B cell (primary cell): ENCODE data around the gene ZPBP2. TPM values are rescaled to one million over a fixed set of nuclear protein-coding genes. Genes with fewer than 3 reads are reported as not detected.

Source experiments
- ATAC-seq: fragments of 200-7000 bp; cut with Tn5 transposase; one replicate; pipeline ENCODE4 v1.10.0; 2021; ENCODE audit warnings: low read depth, mild to moderate bottlenecking, moderate number of reproducible peaks, moderate library complexity
- CTCF ChIA-PET: fragments of 350-600 bp; sonication (Branson Sonifier 250); formaldehyde crosslinking; loops from one replicate; lab custom pipeline; 2021; ENCODE audit warnings: antibody characterized with exemption, inconsistent platforms; lab: Charles Lee
- POLR2A ChIA-PET: fragments of 350-600 bp; sonication (Branson Sonifier 250); formaldehyde crosslinking; loops from one replicate; lab custom pipeline; 2021; ENCODE audit warnings: antibody characterized with exemption; lab: Charles Lee
- DNase-seq: peaks from one replicate; pipeline ENCODE4 v3.0.0; 2013
- H2AFZ ChIP-seq: 2 replicates; pipeline ENCODE4 v1.6.1; 2012; ENCODE audit warnings: mild to moderate bottlenecking, low read depth, low read length; ENCODE audit not compliant: insufficient read depth, poor library complexity, severe bottlenecking
- H3K27ac ChIP-seq, 2 donors: 1 replicate in 1 of 2; 2 replicates in 1 of 2; pipeline ENCODE4 v1.5.1; 2012 to 2013; ENCODE audit warnings: low read length in 2 of 2, mild to moderate bottlenecking in 2 of 2, moderate library complexity in 1 of 2
- H3K27me3 ChIP-seq, 4 experiments: fragments of 200-600 bp in 1 of 4; sonication (generic) in 1 of 4; replicated peaks in 1 of 4; 1 replicate in 2 of 4; 2 replicates in 2 of 4; pipeline versions ENCODE4 v1.6.1 to v1.7.0; 2013 to 2016; ENCODE audit warnings: low read length in 3 of 4, mild to moderate bottlenecking in 2 of 4, mixed read lengths in 1 of 4, moderate library complexity in 1 of 4; ENCODE audit not compliant: insufficient read depth in 4 of 4, control insufficient read depth in 3 of 4; ENCODE audit errors: control extremely low read depth in 1 of 4
- H3K36me3 ChIP-seq, 2 experiments: replicated peaks in 1 of 2; 1 replicate in 1 of 2; 2 replicates in 1 of 2; pipeline versions ENCODE4 v1.6.1 to v1.7.1; 2013; ENCODE audit warnings: low read length in 1 of 2; ENCODE audit not compliant: insufficient read depth in 2 of 2, control insufficient read depth in 1 of 2; ENCODE audit errors: control extremely low read depth in 1 of 2, extremely low read depth in 1 of 2
- H3K4me1 ChIP-seq, 2 donors: fragments of 200-600 bp in 1 of 2; sonication (generic) in 1 of 2; 1 replicate in 1 of 2; 2 replicates in 1 of 2; pipeline versions ENCODE4 v1.5.1 to v1.6.1; 2013 to 2017; ENCODE audit warnings: low read length in 2 of 2; ENCODE audit not compliant: control insufficient read depth in 2 of 2, insufficient read depth in 2 of 2
- H3K4me2 ChIP-seq: replicated peaks from 2 replicates; pipeline ENCODE3; 2012; ENCODE audit warnings: mild to moderate bottlenecking, low read depth, low read length; ENCODE audit not compliant: poor library complexity, severe bottlenecking
- H3K4me3 ChIP-seq, 5 experiments: fragments of 200-600 bp in 1 of 5; sonication (generic) in 1 of 5; 1 replicate in 3 of 5; 2 replicates in 2 of 5; pipeline versions ENCODE4 v1.5.1 to v1.7.0; 2011 to 2016; ENCODE audit warnings: low read length in 4 of 5, mild to moderate bottlenecking in 4 of 5, low read depth in 2 of 5, control low read depth in 1 of 5, moderate library complexity in 1 of 5; ENCODE audit not compliant: insufficient read depth in 1 of 5; ENCODE audit errors: control extremely low read depth in 1 of 5, extremely low read depth in 1 of 5
- H3K79me2 ChIP-seq: fragments of 200-600 bp; sonication (generic); one replicate; pipeline ENCODE4 v1.6.0; 2016; ENCODE audit warnings: low read length; ENCODE audit not compliant: control insufficient read depth, insufficient read depth
- H3K9ac ChIP-seq: fragments of 200-600 bp; sonication (generic); 2 replicates; pipeline ENCODE4 v1.6.1; 2017; ENCODE audit warnings: mild to moderate bottlenecking, low read length, moderate library complexity
- H3K9me3 ChIP-seq, 3 donors: one replicate each; pipeline versions ENCODE4 v1.6.1 to v1.7.1; 2013; ENCODE audit warnings: low read length in 2 of 3; ENCODE audit not compliant: control insufficient read depth in 2 of 3, insufficient read depth in 1 of 3; ENCODE audit errors: control extremely low read depth in 1 of 3
- H4K20me1 ChIP-seq: 2 replicates; pipeline ENCODE4 v1.6.0; 2012; ENCODE audit warnings: mild to moderate bottlenecking, low read length; ENCODE audit not compliant: insufficient read depth, control insufficient read depth, poor library complexity, severe bottlenecking
- H3K27ac Mint-ChIP-seq: one replicate; pipeline ENCODE4 v1.8.0; 2021; ENCODE audit warnings: mixed read lengths
- H3K27me3 Mint-ChIP-seq: one replicate; pipeline ENCODE4 v1.8.0; 2021; ENCODE audit warnings: mixed read lengths
- H3K4me1 Mint-ChIP-seq: one replicate; pipeline ENCODE4 v1.8.0; 2021; ENCODE audit warnings: mixed read lengths
- H3K4me3 Mint-ChIP-seq: one replicate; pipeline ENCODE4 v1.8.0; 2021; ENCODE audit warnings: mixed read lengths
- H3K9me3 Mint-ChIP-seq: one replicate; pipeline ENCODE4 v1.8.0; 2022; ENCODE audit warnings: mixed read lengths; ENCODE audit not compliant: insufficient read depth
- CTCF ChIP-seq: fragments of 200-600 bp; IDR thresholded peaks from one replicate; pipeline ENCODE4 v1.8.0; 2022; ENCODE audit warnings: antibody characterized with exemption, mild to moderate bottlenecking
- EZH2 ChIP-seq: IDR thresholded peaks from 2 replicates; pipeline ENCODE4 v1.6.1; 2012; ENCODE audit warnings: borderline replicate concordance, low read depth, mild to moderate bottlenecking, moderate library complexity, low read length; ENCODE audit not compliant: insufficient read depth, poor library complexity, severe bottlenecking
- WGBS: methylation state at CpG from one replicate; pipeline ENCODE4 v1.1.5; 2013; ENCODE audit warnings: missing lambda C conversion rate; ENCODE audit not compliant: insufficient coverage; 5-methylcytosine and 5-hydroxymethylcytosine counted together
- intact Hi-C: fragments of 100-400 bp; cut with micrococcal nuclease; formaldehyde crosslinking; loops from one replicate; pipeline ENCODE4 v1.10.0; 2022
- polyA plus RNA-seq: library from polyadenylated mRNA; depleted of rRNA; stranded (reverse); fragments of >200 nt; gene quantifications from 2 replicates; pipeline ENCODE4 v1.2.3, GENCODE V29; 2012
- total RNA-seq, 2 donors: library from RNA; stranded (reverse); fragments of 120-200 nt in 1 of 2; gene quantifications; 1 replicate in 1 of 2; 2 replicates in 1 of 2; pipeline versions ENCODE4 v1.2.3 to v1.2.4, GENCODE V29; 2013 to 2022

ZPBP2 gene
- total and polyA plus RNA-seq, 2 donors (not counting 1 experiment from before 2014, with no cell fraction given), result 1.6 to 1.7 TPM

GRCh38 chr17:39828443-39828842, 39.6 kb upstream of the ZPBP2 start:
- ATAC-seq (no peak), DNase-seq (no peak)
- WGBS, result 94% methylated on average over 2 of the region's 4 CpGs
- Histone ChIP-seq H3K9ac (no peak overlapping the region), H3K9me3 (peaks cover 4 to 18% (median 17%) of the 10 kb centered on the region in 3 donors), H2AFZ (no peak overlapping the region), H3K27ac (peak overlapping the region in 1 of 2 donors; percentile 52), H3K4me3 (no peak overlapping the region), H3K36me3 (peaks cover 29 to 90% of the 10 kb centered on the region in 2 experiments), H4K20me1 (peaks cover 24% of the 10 kb centered on the region), H3K27me3 (no peaks in the 10 kb centered on the region), H3K4me2 (no peak overlapping the region), H3K4me1 (peaks cover 0 to 2% of the 10 kb centered on the region in 2 donors), H3K79me2 (peaks cover 98% of the 10 kb centered on the region)
- Mint-ChIP-seq H3K27ac (peak overlapping the region; percentile 64), H3K4me1 (peaks cover 24% of the 10 kb centered on the region), H3K9me3 (peaks cover 4% of the 10 kb centered on the region), H3K27me3 (no peaks in the 10 kb centered on the region), H3K4me3 (no peak overlapping the region)
- ChIA-PET POLR2A (no interaction called here), CTCF (interaction anchor here (1.1 kb wide), 1 partner anchor 48 kb away, joined by 3 read pairs; no protein-coding TSS in a partner anchor)
- TF ChIP-seq CTCF (no peak), EZH2 (no peak)
- intact Hi-C loops, result no loop called here

- Mint-ChIP-seq H3K27me3 (no peaks in the 10 kb centered on the region), H3K9me3 (peaks cover 6% of the 10 kb centered on the region), H3K27ac (peak overlapping the region; percentile 75), H3K4me3 (no peak overlapping the region), H3K4me1 (peaks cover 43% of the 10 kb centered on the region)
- peaks cover 47% of the 10 kb centered on the region for H4K20me1 ChIP-seq
- H3K27me3 ChIP-seq, result no peaks in the 10 kb centered on the region
- ChIA-PET POLR2A (no interaction called here), CTCF (interaction anchor here (0.7 to 1.2 kb wide), 2 partner anchors 37 to 42 kb away, joined by 3 to 4 read pairs; partner anchors contain the start of gene ZPBP2)
- no peak overlapping the region for H3K4me2 ChIP-seq
- DNase-seq, result no peak
- no peak overlapping the region for H3K9ac ChIP-seq
- TF ChIP-seq EZH2 (no peak), CTCF (no peak)
- peak overlapping the region in 1 of 2 donors; percentile 13 for H3K27ac ChIP-seq
- H3K4me1 ChIP-seq, result peaks cover 8 to 17% of the 10 kb centered on the region in 2 donors
- H3K36me3 ChIP-seq, result peaks cover 15 to 84% of the 10 kb centered on the region in 2 experiments
- intact Hi-C loops, result no loop called here
- H3K9me3 ChIP-seq, result peaks cover 0 to 12% (median 0%) of the 10 kb centered on the region in 3 donors
- H3K4me3 ChIP-seq, result no peak overlapping the region
- H3K79me2 ChIP-seq, result peaks cover 98% of the 10 kb centered on the region
- WGBS, result no CpG with 5 or more reads among the region's 2 CpGs
- no peak for ATAC-seq
- H2AFZ ChIP-seq, result no peak overlapping the region
These were observed 36.4 kb upstream of the ZPBP2 start for GRCh38 chr17:39831588-39831987.
